ENCODE data around the gene CAPN12. TPM values are rescaled to one million over a fixed set of nuclear protein-coding genes. Genes with fewer than 3 reads are reported as not detected.

CAPN12 gene
- total RNA-seq, 1 donor from 2014 or later: 0.22 TPM

- peak overlapping the region; percentile 57 for H3K27ac ChIP-seq (replicated peaks)
- TF ChIP-seq CTCF (IDR thresholded peaks at IDR 0.05; ENCODE audit: borderline replicate concordance): no peak
- H3K9me3 ChIP-seq (replicated peaks): no peaks in the 10 kb centered on the region
- H3K4me1 ChIP-seq: peaks cover 55% of the 10 kb centered on the region
- no peak overlapping the region for H3K4me3 ChIP-seq
- no peak for DNase-seq
- H3K27me3 ChIP-seq (ENCODE audit: low read depth): no peaks in the 10 kb centered on the region
- peaks cover 18% of the 10 kb centered on the region for H3K36me3 ChIP-seq
- intact Hi-C loops (cut with micrococcal nuclease): no loop called here
Measured at GRCh38 chr19:38735257-38735686, 9.0 kb downstream of the CAPN12 start.

- Histone ChIP-seq H3K27ac (replicated peaks) (peak overlapping the region; percentile 57), H3K4me1 (peaks cover 57% of the 10 kb centered on the region), H3K36me3 (peaks cover 24% of the 10 kb centered on the region), H3K27me3 (ENCODE audit: low read depth) (no peaks in the 10 kb centered on the region), H3K9me3 (replicated peaks) (no peaks in the 10 kb centered on the region), H3K4me3 (no peak overlapping the region)
- TF ChIP-seq CTCF (IDR thresholded peaks at IDR 0.05; ENCODE audit: borderline replicate concordance): no peak
- DNase-seq: no peak
- intact Hi-C loops (cut with micrococcal nuclease): no loop called here
Measured at GRCh38 chr19:38734426-38735256, 9.6 kb downstream of the CAPN12 start.

- Histone ChIP-seq H3K9me3 (replicated peaks) (no peaks in the 10 kb centered on the region), H3K4me3 (no peak overlapping the region), H3K27me3 (ENCODE audit: low read depth) (no peaks in the 10 kb centered on the region), H3K36me3 (peaks cover 29% of the 10 kb centered on the region), H3K4me1 (peaks cover 63% of the 10 kb centered on the region), H3K27ac (replicated peaks) (peak overlapping the region; percentile 57)
- intact Hi-C loops (cut with micrococcal nuclease): no loop called here
- no peak for TF ChIP-seq CTCF (IDR thresholded peaks at IDR 0.05; ENCODE audit: borderline replicate concordance)
- no peak for DNase-seq
Measured at GRCh38 chr19:38734176-38734425, 10.2 kb downstream of the CAPN12 start.

- Histone ChIP-seq H3K4me1 (peaks cover 67% of the 10 kb centered on the region), H3K36me3 (peaks cover 34% of the 10 kb centered on the region), H3K27ac (replicated peaks) (peak overlapping the region; percentile 57), H3K9me3 (replicated peaks) (no peaks in the 10 kb centered on the region), H3K27me3 (ENCODE audit: low read depth) (no peaks in the 10 kb centered on the region), H3K4me3 (no peak overlapping the region)
- TF ChIP-seq CTCF (IDR thresholded peaks at IDR 0.05; ENCODE audit: borderline replicate concordance): no peak
- intact Hi-C loops (cut with micrococcal nuclease): no loop called here
- no peak for DNase-seq
Measured at GRCh38 chr19:38733493-38734175, 10.6 kb downstream of the CAPN12 start.

- Histone ChIP-seq H3K27ac (replicated peaks) (peak overlapping the region; percentile 57), H3K4me3 (no peak overlapping the region), H3K36me3 (peaks cover 36% of the 10 kb centered on the region), H3K27me3 (ENCODE audit: low read depth) (no peaks in the 10 kb centered on the region), H3K4me1 (peaks cover 70% of the 10 kb centered on the region), H3K9me3 (replicated peaks) (no peaks in the 10 kb centered on the region)
- DNase-seq: no peak
- TF ChIP-seq CTCF (IDR thresholded peaks at IDR 0.05; ENCODE audit: borderline replicate concordance): no peak
- intact Hi-C loops (cut with micrococcal nuclease): no loop called here
Measured at GRCh38 chr19:38733241-38733492, 11.1 kb downstream of the CAPN12 start.

Measured in left ventricle myocardium inferior (tissue), 1 donor.